Renal cortical epithelial cell (primary cell): ENCODE data around the gene PINK1. TPM values are rescaled to one million over a fixed set of nuclear protein-coding genes. Genes with fewer than 3 reads are reported as not detected.
"Not testable (repeated sequence)": the region's sequence is repeated elsewhere in the genome, so short reads cannot be mapped to it uniquely, and the experiment has no call there.

Experiments
- DNase-seq: peaks from one replicate; pipeline ENCODE4 v3.0.0-alpha.2; 2011; ENCODE audit warnings: low read depth
- total RNA-seq: library from RNA; depleted of rRNA; stranded (reverse); fragments of >200 nt; gene quantifications from 2 replicates; pipeline ENCODE4 v1.2.3, GENCODE V29; 2014

Gene PINK1
- total RNA-seq, 1 donor from 2014 or later, result 93.9 TPM

DNA sequence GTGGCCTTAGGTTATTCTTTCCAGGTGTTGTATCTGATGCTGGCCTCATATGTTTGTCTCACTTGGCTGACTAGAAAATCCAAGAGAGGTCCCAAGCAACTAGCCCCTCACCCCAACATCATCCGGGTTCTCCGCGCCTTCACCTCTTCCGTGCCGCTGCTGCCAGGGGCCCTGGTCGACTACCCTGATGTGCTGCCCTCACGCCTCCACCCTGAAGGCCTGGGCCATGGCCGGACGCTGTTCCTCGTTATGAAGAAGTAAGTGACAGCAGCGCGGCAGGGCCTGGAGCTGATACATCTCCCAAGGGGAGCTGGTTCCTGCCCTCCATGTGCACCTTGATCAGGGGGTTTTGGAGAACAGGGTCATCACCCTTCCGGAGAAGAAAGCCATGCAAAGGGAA lies 11.2 kb downstream of the PINK1 start:
- no peak for DNase-seq

DNA sequence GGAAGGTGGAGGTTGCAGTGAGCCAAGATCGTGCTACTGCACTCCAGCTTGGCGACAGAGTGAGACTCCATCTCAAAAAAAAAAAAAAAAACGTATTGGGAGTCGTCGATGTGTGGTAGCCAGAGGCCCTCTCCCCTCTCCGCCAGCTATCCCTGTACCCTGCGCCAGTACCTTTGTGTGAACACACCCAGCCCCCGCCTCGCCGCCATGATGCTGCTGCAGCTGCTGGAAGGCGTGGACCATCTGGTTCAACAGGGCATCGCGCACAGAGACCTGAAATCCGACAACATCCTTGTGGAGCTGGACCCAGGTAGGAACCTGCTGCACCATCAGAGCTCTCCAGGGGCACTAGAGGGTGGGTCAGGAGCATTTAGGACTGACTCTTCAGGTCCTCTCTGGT lies 12.2 kb downstream of the PINK1 start:
- no peak for DNase-seq

DNA sequence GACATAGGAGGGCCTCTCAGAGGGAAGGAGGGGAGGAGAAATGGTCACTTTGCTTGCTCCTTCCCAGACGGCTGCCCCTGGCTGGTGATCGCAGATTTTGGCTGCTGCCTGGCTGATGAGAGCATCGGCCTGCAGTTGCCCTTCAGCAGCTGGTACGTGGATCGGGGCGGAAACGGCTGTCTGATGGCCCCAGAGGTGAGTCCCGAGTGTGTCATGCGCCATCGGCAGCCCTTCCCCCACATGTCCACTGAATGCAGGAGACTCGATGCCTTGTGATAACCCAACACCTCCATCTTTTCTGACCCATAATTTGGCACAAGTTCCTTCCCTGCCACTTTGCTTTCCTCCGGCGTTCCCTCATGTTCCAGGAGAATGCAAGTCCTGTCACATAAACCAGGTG lies 15.2 kb downstream of the PINK1 start:
- DNase-seq, result no peak

DNA sequence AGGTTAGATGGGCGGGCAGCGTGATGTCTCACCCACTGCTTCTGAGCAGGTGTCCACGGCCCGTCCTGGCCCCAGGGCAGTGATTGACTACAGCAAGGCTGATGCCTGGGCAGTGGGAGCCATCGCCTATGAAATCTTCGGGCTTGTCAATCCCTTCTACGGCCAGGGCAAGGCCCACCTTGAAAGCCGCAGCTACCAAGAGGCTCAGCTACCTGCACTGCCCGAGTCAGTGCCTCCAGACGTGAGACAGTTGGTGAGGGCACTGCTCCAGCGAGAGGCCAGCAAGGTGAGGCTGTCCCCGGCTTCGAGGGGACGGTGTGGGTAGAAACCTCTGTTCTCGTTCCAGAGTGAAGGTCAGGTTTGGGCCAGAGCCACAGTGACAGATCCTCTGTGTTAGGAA lies 15.7 kb downstream of the PINK1 start:
- DNase-seq, result no peak

DNA sequence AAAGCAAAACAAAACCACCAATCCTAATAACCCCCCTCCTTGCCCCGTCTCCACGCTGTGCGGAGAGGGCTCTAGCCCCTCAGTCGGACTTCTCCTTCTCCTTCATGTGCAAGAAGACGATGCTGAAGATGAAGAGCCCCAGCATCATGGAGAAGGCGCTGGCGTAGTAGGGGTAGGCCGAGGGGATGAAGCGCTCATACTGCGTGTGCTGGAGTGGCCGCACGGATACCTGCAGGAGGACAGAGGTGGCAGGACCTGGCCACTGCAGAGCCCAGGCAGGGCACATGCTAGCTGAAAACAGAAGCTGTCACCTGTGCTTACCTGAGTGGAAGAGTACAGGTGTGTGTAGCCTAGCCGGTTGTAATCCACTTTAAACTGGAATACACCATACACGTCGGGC lies 19.0 kb downstream of the PINK1 start:
- no peak for DNase-seq

DNA sequence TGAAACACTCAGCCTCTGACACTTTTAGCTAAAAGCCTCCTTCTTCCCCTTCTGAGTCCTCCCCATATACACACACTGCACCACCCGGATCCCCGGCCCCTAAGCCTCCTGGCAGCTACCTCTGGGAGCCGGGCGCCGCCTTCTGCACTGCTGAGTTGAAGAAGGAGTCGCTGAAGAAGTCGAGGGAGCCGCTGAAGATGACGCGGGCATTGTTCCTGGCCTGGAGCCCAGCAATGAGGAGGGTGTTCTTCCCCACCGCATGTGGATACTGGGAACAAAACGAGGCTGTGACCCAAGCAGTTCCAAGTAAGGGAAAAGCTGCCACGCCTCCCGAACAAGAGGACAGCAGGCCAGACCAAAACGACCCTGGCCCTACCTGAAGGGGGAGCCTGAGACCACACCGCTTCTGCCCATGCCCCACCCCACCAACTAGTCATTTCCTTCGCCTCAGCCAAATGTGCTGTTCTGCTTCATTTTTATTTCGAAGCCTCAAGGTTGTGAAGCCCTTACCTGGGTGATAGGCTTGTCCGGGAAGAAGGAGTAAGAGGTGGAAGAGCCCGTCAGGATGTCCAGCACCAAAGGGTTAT lies 20.9 kb downstream of the PINK1 start:
- no peak for DNase-seq

DNA sequence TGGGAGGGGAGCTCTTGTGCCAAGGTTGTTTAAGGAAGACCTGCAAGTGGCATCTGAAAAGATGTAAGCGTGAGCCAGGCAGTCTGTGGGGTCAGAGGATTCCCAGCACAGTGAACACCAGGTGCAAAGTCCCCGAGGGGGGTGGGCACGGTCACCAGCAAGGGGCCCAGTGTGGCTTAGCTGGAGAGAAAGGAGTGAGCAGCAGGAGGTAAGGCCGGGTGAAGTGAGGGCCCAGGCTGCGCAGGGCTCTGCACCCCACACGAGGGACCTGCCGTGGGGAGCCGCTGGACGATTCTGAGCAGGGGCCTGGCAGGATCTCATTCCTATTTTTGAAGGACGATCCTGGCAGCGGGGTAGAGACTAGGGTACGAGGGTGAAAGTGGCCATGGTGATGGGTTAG lies 23.8 kb downstream of the PINK1 start:
- no peak for DNase-seq

DNA sequence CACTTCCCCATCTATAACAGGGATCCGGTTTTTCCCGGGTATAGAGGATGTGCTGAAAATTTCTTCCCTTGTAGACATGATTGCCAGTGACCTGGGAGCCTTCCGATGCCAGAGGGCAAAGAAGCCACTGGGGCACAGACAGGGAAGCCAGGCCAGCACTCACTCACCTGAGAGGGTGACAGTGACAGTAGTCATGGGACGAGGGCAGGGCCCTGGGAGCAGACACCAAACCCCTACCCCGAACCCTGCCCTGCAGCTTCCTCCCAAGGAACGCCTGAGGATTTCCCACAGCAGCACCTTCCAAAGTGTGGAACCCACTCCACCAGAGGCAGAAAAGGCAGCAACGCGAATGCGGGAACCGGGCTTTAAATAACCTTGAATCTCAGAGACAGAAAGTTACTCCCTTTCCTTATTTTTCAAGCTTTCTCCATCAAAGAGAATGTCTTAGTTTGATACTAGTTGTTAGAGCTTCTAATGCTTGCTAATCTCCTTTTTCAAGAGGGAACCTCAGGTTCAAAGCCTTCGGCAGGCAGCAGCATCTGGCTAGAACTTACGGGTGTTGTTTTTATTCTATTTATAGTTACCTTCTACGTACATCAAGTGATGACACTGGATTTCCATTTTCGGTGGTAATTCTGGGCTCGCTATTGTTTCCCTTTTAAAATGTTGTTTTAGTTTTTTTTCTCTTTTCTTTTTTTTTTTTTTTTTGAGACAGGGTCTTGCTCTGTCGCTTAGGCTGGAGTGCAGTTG lies 25.1 kb downstream of the PINK1 start:
- no peak for DNase-seq

DNA sequence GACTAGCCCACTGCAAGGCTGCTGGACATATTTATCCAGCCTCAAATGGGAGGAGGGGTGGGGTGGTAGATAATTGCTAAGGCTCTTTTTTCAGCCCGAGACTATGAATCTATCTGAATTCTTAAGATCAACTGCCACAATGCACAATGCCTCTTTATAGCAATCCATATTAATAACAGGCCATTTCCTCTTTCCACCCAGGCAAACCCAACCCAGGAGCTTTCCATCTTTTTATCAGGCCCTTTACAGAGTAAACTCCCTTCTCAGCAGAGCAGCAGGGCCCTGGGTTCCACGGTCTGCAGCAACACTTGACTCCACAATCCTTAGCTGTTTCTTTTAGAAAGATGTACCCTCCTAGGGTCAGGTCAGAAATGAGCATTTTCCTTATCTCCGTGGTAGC lies 27.1 kb downstream of the PINK1 start:
- DNase-seq, result no peak

DNA sequence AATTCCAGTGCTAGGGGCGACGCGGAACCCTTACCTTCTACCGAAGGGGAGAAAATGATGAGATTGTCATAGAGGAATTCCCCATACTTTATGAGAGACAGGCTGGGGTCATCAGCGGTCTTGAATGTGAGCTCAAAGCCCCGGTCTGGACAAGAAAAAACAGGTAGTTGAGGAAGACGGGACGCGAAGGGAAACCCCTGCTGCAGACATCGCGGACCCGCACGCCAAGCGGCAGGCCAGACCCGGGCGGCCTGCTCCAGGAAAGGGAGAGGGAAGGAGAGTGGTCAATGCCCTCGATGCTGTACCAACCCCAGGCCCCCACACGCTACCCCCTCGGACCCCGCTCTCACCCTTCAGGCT lies 27.6 kb downstream of the PINK1 start:
- no peak for DNase-seq

DNA sequence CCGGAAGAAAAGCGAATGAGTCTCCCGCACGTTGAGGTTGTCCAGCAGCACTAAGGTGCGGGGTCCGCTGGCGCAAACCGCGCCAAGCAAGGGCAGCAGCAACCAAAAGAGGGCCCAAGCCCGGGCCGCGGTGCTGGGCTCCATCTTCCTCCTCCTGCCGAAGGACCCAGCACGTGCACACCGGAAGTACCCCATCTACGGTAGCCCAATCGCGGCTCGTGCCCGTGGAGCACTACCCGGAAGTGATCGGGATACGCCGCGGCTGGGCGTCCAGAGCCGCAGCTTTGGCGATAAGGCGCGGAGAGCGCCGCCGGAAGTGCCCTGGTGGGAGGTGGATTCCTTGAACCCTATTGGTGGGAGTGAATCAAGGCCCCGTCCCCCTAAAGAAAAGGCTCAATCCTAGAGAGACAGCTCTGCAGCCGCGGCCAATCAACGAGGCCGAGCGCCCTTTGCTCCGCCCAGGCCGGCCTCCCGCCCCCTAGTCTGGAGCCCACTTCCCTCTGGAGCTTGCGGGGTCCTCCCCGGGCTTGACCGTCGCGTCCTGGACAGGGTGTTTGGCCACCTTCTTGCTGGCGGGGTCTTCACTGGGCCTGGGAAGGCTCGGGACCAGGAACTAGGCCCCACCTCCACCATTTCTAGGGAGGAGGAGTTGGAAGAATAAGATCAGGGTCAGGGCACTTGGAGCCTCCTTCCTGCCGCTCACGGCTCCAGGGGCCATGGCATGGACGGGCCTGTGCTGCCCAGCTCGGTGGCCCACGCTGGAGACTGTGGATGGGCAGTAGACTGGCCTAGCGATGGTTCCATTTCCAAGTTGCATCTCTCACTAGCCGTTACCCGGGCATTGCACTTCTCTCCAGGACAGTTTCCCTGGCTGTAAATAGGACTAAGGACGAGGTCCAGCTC lies 28.2 kb downstream of the PINK1 start, which contains the start of gene DDOST:
DDOST (minus strand) TSS at position 163 of the 903 bp plus-strand sequence; CDS start at position 144, 19 bp downstream.
- peak; percentile 97 for DNase-seq

DNA sequence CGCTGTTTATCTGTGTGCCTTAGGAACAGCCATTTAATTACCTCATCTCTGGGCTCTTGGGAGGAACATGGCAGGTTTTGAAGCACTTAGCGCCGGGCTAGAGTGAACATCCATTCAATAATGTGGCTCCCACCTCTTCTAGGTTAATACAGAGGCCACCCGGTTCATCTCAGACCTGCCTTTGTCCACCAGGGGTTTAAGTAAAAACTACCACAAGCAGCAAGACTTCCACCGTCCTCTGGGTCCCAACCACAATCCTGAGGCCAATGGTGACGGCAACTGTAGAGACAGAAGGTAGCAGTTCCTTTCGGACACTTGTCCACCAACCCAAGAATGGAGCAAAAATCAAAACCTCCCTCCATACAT lies 28.8 kb downstream of the PINK1 start:
- DNase-seq, result no peak

DNA sequence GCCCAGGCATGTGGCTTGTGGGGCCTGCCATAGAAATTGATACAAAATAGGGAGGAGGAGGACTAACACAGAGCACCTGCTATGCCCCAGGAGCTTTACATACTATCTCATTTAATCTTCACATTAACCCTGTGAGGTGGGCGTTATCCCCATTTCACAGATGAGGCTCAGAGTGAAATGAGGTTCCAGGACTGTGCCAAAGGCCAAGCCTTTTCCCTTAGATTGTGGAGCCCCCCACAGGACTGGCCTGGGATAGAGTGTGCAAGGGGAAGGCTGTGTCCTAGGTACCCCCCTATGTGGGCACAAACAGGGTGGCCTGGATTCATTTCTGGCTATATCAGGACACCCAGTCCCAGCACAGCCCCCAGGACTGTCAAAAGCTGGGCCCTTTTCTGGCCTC lies 30.1 kb downstream of the PINK1 start:
- no peak for DNase-seq

DNA sequence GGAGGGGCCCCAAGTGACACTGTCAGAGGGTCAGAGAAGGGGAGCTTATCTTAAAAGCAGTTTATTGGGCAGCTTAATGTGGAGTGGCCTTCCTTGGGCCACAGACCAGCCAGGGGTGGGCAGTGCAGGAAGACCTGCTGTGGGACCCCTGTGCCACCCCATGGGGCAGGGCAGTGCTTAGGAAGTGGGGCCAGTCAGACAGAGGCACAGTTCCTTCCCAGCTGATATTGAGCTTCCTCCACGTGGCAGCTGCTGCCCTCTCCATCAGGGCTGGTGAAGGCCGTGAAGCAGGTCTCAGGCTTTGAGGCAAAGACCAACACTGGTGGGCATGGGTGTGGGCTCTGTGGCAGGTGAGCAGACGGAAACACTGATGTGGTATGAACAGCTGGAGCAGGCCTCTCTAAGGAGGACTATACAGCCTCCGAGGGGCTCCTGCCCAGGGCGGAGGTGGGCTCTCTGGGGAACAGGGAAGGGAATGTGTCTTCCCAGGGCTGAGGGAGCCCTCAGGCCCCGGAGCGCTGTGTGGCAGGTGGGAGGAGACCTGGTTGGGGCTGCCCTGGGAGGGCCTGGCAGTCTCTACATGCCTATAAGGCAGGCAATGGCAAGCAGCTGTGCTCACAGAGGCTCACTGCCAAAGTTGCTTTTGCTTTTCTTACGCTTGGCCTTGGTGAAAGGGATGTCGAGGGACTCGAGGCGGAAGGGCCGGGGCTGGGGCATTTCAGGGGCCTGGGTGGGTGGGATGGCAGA lies 30.9 kb downstream of the PINK1 start:
- no peak for DNase-seq

DNA sequence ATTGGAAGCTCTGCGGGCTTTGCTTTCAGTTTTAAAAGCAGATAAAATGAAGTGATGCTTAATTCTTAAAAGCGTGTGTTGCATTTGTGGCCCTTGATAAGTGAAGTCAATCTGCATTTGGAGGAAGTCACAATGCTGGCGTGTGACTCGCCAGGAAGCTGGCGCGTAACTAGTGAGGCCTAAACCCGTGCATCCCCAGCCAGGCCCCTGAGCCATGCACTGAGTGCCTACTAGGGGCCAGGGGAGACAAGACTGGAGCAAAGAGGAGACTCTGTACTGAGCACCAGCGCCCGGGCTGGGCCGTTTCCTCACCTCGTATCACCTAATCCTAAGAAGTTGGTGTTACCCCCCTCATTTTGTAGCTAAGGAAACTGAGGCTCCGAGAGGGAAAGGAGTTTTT lies 32.5 kb downstream of the PINK1 start:
- no peak for DNase-seq

DNA sequence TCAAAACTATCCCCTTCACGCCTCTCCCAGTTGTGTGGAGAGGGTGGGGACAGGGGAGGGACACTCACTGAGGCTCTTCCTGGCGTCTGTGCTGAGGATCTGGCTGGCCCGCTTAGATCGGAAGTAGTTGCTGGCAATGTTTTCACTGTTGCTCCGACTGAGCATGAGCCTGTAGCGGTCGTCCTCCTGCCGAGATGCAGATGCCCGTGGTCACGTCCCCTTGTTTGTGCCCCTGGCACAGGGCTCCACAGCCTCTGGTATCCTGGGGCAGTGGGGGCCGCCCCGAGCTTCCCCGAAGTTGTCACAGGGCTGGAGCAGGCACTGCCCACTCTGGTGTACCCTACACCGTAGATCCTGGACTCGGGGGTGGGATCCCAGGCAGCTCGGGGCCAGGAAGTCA lies 32.9 kb downstream of the PINK1 start:
- DNase-seq, result no peak

DNA sequence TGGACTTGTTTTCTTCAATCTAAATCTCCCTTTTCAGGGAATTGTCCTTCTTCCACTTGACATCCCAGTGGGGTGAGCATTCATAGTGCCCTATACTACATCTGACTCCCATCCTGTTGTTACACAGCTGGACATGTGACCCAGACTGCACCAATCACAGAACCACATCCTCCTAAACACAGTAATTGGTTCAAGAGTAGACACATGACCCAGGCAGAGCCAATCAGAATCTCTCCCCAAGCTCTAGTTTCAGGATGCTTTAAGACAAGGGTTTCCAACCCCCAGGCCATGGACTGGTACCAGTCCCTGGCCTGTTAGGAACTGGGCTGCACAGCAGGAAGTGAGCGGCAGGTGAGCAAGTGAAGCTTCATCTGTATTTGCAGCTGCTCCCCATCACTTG lies 33.5 kb downstream of the PINK1 start:
- peak; percentile 11 for DNase-seq

DNA sequence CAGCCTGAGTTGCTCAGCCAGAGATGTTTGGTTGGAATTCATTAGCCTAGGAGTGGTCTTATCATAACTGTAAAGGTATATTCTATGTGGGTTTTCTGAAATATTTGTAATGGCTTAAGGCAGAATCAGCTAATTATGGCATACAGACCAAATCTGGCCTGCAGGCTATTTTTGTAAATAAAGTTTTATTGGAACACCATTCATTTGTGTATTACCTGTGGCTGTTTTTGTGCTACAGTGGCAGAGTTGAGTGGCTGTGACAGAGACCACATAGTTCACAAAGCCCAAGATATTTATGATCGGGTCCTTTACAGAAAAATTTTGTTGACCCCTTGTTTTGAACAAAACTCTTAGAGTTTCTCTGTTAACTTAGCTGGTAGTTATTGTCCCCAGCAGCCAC lies 35.3 kb downstream of the PINK1 start:
- no peak for DNase-seq

DNA sequence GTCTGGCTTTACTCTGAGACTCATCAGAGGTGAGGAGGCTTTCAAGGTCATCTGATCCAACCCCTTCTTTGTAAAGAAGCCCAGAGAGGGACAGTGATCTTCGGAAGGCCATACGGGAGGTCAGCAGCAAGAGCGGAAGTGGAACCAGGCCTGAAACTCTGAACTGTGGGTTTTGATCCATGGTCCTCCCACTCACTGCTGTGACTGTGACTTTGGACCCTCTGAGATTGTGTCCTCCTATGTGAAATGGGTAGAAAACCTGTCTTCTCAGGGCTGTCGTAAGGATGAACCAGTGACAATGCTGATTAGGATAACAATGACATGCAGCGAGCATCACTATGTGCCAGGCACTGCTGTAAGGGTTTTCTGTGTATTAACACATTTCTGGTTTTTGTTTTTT lies 37.7 kb downstream of the PINK1 start:
- DNase-seq, result no peak

DNA sequence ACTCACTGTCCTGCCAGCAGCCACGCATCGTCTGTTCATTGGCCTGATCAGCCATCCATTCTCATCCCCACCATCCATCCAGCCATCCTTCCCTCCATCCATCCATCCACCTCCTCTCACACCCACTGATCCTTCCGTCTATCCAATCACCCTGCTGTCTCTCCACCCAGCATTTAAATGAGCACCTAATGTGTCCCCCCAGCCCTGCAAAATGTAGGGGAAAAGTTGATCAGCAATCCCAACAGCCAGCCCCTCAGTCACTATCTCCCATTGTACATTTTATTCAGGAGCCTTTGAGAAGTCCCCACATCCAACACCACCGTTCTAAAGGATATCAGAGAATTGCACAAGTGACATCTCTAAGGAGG lies 39.0 kb downstream of the PINK1 start:
- DNase-seq, result no peak

DNA sequence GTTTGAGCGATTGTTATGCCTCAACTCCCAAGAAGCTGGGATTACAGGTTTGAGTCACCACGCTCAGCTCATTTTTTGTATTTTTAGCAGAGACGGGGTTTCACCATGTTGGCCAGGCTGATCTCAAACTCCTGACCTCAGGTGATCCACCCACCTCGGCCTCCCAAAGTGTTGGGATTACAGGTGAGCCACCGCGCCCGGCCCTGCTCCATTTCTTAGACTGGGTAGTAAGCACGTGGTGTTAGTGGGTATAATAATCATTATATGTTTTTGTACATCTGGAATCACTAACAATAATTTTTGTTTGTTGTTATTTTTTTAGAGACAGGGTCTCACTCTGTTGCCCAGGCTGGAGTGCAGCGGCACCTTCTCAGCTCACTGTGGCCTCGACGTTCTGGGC lies 40.4 kb downstream of the PINK1 start:
- not testable (repeated sequence) for DNase-seq

DNA sequence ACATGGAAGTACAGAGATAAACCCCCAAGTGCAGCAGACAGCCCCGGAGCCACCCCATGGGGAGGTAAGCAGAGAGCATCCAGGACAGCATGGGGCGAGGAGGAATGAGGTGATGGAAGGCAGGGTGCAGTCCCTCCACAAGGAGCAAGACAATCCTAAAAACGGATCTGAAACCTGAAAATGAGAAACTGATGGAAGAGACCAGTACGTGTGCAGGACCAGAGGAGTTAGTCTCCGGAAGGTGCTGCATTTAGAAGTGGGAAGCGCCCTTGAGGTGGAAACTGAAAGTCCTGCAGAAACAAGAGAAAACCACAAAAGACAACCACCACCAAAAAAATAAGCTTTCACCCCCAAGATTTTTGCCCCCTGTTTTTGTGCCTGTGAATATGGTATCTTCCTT lies 45.3 kb downstream of the PINK1 start:
- DNase-seq, result no peak
